Lower leg skin (tissue), 3 donors: ENCODE measurements around the gene ODAD2.

Experiments
- POLR2A ChIP-seq, 2 donors: fragments of 450-650 bp; IDR thresholded peaks; one replicate each; pipeline ENCODE4 v1.6.1; 2016 to 2017; ENCODE audit warnings: antibody characterized with exemption in 2 of 2, mild to moderate bottlenecking in 1 of 2, moderate library complexity in 1 of 2
- TF ChIP-seq, protein P1 (sequence below), 3 donors: fragments of 450-650 bp; IDR thresholded peaks; one replicate each; pipeline ENCODE4 v1.5.1; 2016; ENCODE audit warnings: antibody characterized with exemption in 3 of 3, mild to moderate bottlenecking in 3 of 3, moderate library complexity in 2 of 3

DNA sequence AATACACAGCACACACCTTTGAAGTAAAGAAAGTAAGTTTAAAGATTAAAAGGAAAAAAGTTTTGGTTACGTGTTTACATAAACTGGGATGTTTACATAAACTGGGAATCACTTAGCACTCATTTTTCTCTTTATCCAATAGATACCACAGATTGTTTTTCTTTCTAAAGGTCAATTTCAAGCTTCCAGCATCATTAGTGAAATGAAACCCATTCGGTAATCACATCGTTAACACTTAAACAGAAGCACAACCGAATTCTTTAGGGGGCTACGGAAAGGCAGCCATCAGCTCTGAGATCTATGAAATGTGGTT, 1.1 kb downstream of the ODAD2 start:
- TF ChIP-seq, protein P1, sequence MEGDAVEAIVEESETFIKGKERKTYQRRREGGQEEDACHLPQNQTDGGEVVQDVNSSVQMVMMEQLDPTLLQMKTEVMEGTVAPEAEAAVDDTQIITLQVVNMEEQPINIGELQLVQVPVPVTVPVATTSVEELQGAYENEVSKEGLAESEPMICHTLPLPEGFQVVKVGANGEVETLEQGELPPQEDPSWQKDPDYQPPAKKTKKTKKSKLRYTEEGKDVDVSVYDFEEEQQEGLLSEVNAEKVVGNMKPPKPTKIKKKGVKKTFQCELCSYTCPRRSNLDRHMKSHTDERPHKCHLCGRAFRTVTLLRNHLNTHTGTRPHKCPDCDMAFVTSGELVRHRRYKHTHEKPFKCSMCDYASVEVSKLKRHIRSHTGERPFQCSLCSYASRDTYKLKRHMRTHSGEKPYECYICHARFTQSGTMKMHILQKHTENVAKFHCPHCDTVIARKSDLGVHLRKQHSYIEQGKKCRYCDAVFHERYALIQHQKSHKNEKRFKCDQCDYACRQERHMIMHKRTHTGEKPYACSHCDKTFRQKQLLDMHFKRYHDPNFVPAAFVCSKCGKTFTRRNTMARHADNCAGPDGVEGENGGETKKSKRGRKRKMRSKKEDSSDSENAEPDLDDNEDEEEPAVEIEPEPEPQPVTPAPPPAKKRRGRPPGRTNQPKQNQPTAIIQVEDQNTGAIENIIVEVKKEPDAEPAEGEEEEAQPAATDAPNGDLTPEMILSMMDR (IDR thresholded peaks at IDR 0.05): no peak
- TF ChIP-seq POLR2A (IDR thresholded peaks at IDR 0.05): no peak
